BJ (cell line): Measurements from ENCODE around the gene SRL. TPM values are rescaled to one million over a fixed set of nuclear protein-coding genes. Genes with fewer than 3 reads are reported as not detected.

Experiments
- CTCF ChIA-PET: fragments of 350-600 bp; formaldehyde crosslinking; extraction: SDS; loops from one replicate; lab custom pipeline; 2021; ENCODE audit warnings: antibody characterized with exemption, inconsistent platforms; lab: Yijun Ruan, JAX
- POLR2A ChIA-PET: fragments of 300-600 bp; sonication (Branson Sonifier 250); formaldehyde crosslinking; extraction: SDS; loops from one replicate; lab custom pipeline; 2021; ENCODE audit warnings: antibody characterized with exemption; lab: Charles Lee
- DNase-seq: peaks from one replicate; pipeline ENCODE4 v3.0.0-alpha.2; 2011; ENCODE audit warnings: low read depth
- H3K27me3 ChIP-seq: 2 replicates; pipeline ENCODE4 v1.6.0; 2011; ENCODE audit warnings: low read length; ENCODE audit not compliant: control insufficient read depth, insufficient read depth
- H3K36me3 ChIP-seq: 2 replicates; pipeline ENCODE4 v1.5.1; 2011; ENCODE audit warnings: low read length; ENCODE audit not compliant: control insufficient read depth, insufficient read depth
- H3K4me3 ChIP-seq: 2 replicates; pipeline ENCODE4 v1.5.1; 2011; ENCODE audit warnings: low read depth, mild to moderate bottlenecking, control low read depth, low read length
- CTCF ChIP-seq: IDR thresholded peaks from 2 replicates; pipeline ENCODE4 v1.5.1; 2011; ENCODE audit warnings: low read depth, mild to moderate bottlenecking, control low read depth, inconsistent platforms, low read length, moderate library complexity; ENCODE audit not compliant: insufficient read depth
- polyA plus RNA-seq: library from polyadenylated mRNA; depleted of rRNA; stranded (reverse); fragments of >200 nt; gene quantifications from 2 replicates; pipeline ENCODE4 v1.2.3, GENCODE V29; 2011; rRNA removed

The SRL gene
- polyA plus RNA-seq, 1 experiment: not detected

GRCh38 chr16:4147236-4147635 is 94.6 kb downstream of the SRL start:
- no peak for TF ChIP-seq CTCF
- ChIA-PET POLR2A (no interaction called here), CTCF (interaction anchor here (0.6 kb wide), 1 partner anchor 22 kb away, joined by 3 read pairs; no protein-coding TSS in a partner anchor)
- Histone ChIP-seq H3K4me3 (no peak overlapping the region), H3K36me3 (no peaks in the 10 kb centered on the region), H3K27me3 (peaks cover 2% of the 10 kb centered on the region)
- DNase-seq: no peak

GRCh38 chr16:4142268-4142667 is 99.6 kb downstream of the SRL start:
- CTCF ChIA-PET: interaction anchor here (1.2 kb wide), 1 partner anchor 43 kb away, joined by 3 read pairs; no protein-coding TSS in a partner anchor
- POLR2A ChIA-PET: no interaction called here
- no peak for DNase-seq
- H3K4me3 ChIP-seq: no peak overlapping the region
- no peaks in the 10 kb centered on the region for H3K27me3 ChIP-seq
- H3K36me3 ChIP-seq: no peaks in the 10 kb centered on the region
- TF ChIP-seq CTCF: no peak

- Histone ChIP-seq H3K27me3 (no peaks in the 10 kb centered on the region), H3K4me3 (no peak overlapping the region), H3K36me3 (no peaks in the 10 kb centered on the region)
- no peak for TF ChIP-seq CTCF
- no peak for DNase-seq
- POLR2A ChIA-PET: no interaction called here
- CTCF ChIA-PET: interaction anchor here (1.2 kb wide), 1 partner anchor 44 kb away, joined by 3 read pairs; no protein-coding TSS in a partner anchor
These were observed 100.3 kb downstream of the SRL start for GRCh38 chr16:4141604-4142003.

- POLR2A ChIA-PET: no interaction called here
These were observed 101.2 kb downstream of the SRL start for GRCh38 chr16:4140652-4141051.

GRCh38 chr16:4139968-4140367 is 101.9 kb downstream of the SRL start:
- no peak for DNase-seq
- no peaks in the 10 kb centered on the region for H3K27me3 ChIP-seq
- H3K4me3 ChIP-seq: no peak overlapping the region
- CTCF ChIA-PET: no interaction called here
- POLR2A ChIA-PET: no interaction called here
- no peak for TF ChIP-seq CTCF
- H3K36me3 ChIP-seq: no peaks in the 10 kb centered on the region

More at GRCh38 chr16:4140652-4141051, 101.2 kb downstream of the SRL start:
- no peak overlapping the region for H3K4me3 ChIP-seq
- CTCF ChIA-PET: no interaction called here
- no peak for DNase-seq
- TF ChIP-seq CTCF: no peak
- H3K27me3 ChIP-seq: no peaks in the 10 kb centered on the region
- no peaks in the 10 kb centered on the region for H3K36me3 ChIP-seq

Other genes starting within 250 kb of the SRL start
- 19.3 and 28.2 TPM in 2 replicates for gene ADCY9, start 125.6 kb downstream of the SRL start, polyA plus RNA-seq
- gene TFAP4, start 30.9 kb upstream of the SRL start, polyA plus RNA-seq: 3.6 and 4.0 TPM in 2 replicates
- gene GLIS2, start 74.0 kb upstream of the SRL start, polyA plus RNA-seq: 4.8 and 8.8 TPM in 2 replicates
- 33.1 and 44.2 TPM in 2 replicates for gene PAM16, start 109.2 kb upstream of the SRL start, polyA plus RNA-seq
- 30.0 and 71.6 TPM in 2 replicates for gene VASN, start 129.8 kb upstream of the SRL start, polyA plus RNA-seq
- 5.3 and 13.8 TPM in 2 replicates for gene CORO7, start 174.5 kb upstream of the SRL start, polyA plus RNA-seq
- 35.9 and 48.8 TPM in 2 replicates for gene DNAJA3, start 183.8 kb upstream of the SRL start, polyA plus RNA-seq
- 47.4 and 78.0 TPM in 2 replicates for gene NMRAL1, start 232.5 kb upstream of the SRL start, polyA plus RNA-seq
- gene HMOX2, start 234.3 kb upstream of the SRL start, polyA plus RNA-seq: 43.5 and 59.5 TPM in 2 replicates